ENCODE results near the gene NR4A1.

DNA sequence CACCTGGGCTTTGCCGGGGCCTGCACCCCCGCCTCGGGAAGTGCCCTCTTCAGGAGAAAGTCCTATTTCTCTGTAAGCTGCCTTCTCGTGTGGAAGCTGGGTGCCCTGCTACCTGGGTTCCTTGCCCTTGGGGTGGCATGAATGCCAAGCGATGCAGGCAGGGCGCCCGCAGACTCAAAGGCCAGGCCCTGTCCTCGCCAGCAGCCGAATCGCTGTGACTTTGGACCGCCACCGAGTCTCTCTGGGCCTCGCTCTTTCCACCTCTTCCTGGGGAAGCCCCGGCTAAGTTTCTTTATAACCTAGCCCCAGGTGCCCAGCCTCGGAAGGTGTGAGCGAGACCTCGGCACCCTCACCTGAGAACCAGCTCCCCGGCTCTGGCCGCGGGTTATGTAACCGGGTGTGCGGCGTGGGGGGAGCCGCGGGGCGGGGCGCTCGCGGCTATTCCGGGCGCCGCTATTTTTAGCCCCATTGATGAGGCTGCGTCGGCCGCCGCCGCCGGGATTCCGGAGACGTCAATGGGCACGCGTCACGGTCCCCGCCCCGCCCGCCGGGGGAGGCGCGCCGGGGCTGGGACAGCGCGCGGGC lies 14.6 kb upstream of the NR4A1 start:
- TF ChIP-seq, protein P1, sequence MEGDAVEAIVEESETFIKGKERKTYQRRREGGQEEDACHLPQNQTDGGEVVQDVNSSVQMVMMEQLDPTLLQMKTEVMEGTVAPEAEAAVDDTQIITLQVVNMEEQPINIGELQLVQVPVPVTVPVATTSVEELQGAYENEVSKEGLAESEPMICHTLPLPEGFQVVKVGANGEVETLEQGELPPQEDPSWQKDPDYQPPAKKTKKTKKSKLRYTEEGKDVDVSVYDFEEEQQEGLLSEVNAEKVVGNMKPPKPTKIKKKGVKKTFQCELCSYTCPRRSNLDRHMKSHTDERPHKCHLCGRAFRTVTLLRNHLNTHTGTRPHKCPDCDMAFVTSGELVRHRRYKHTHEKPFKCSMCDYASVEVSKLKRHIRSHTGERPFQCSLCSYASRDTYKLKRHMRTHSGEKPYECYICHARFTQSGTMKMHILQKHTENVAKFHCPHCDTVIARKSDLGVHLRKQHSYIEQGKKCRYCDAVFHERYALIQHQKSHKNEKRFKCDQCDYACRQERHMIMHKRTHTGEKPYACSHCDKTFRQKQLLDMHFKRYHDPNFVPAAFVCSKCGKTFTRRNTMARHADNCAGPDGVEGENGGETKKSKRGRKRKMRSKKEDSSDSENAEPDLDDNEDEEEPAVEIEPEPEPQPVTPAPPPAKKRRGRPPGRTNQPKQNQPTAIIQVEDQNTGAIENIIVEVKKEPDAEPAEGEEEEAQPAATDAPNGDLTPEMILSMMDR (IDR thresholded peaks at IDR 0.05; ENCODE audit: low read depth, low read length, poor library complexity, severe bottlenecking), result no peak
- TF ChIP-seq EZH2phosphoT487 (IDR thresholded peaks at IDR 0.05; ENCODE audit: borderline replicate concordance, low read length), result no peak

Measured in DOHH2 (cell line).